GM12878 (cell line): Measurements from ENCODE around the gene LAMA5. TPM values are rescaled to one million over a fixed set of nuclear protein-coding genes. Genes with fewer than 3 reads are reported as not detected.

Experiments
- ATAC-seq: fragments of 200-7000 bp; cut with Tn5 transposase; 3 replicates; pipeline ENCODE4 v1.9.1; 2020; ENCODE audit warnings: mild to moderate bottlenecking, moderate library complexity
- BruUV-seq: library from RNA; stranded (reverse); fragments of 400-500 nt; replicated peaks from 2 replicates; lab custom pipeline; 2021; lab: Mats Ljungman, UMichigan
- CTCF ChIA-PET: fragments of 300-600 bp; sonication (Branson Sonifier 250); formaldehyde crosslinking; extraction: SDS; loops from one replicate; lab custom pipeline; 2021; ENCODE audit warnings: inconsistent platforms; lab: Yijun Ruan, JAX
- POLR2A ChIA-PET: fragments of 350-600 bp; formaldehyde crosslinking; extraction: SDS; loops from one replicate; lab custom pipeline; 2021; ENCODE audit warnings: inconsistent platforms; lab: Charles Lee
- RAD21 ChIA-PET: fragments of 300-600 bp; sonication (Branson Sonifier 250); formaldehyde crosslinking; loops from one replicate; lab custom pipeline; 2023; ENCODE audit warnings: antibody characterized with exemption; ENCODE audit not compliant: unreplicated experiment; lab: Charles Lee
- SMC1A ChIA-PET: fragments of 300-600 bp; sonication (Branson Sonifier 250); formaldehyde crosslinking; loops from one replicate; lab custom pipeline; 2023; ENCODE audit not compliant: unreplicated experiment, uncharacterized antibody; lab: Charles Lee
- DNase-seq: peaks from one replicate; pipeline ENCODE4 v3.0.0-alpha.2; 2011; ENCODE audit warnings: low read depth, low spot score
- FAIRE-seq: peaks from 3 replicates; lab custom pipeline; 2011; peaks lifted over from hg19 to GRCh38; lab: Jason Lieb, UNC
- H2AFZ ChIP-seq: 2 replicates; pipeline ENCODE4 v1.6.0; 2011; ENCODE audit warnings: low read depth, low read length, control low read depth; ENCODE audit not compliant: control insufficient read depth
- H3K27ac ChIP-seq: 2 replicates; pipeline ENCODE4 v1.5.1; 2011; ENCODE audit warnings: control low read depth; ENCODE audit not compliant: control insufficient read depth, insufficient read depth
- H3K27me3 ChIP-seq, 2 experiments: replicated peaks in 1 of 2; 2 replicates each; pipeline versions ENCODE4 v1.6.0 to v1.6.1; 2011; ENCODE audit warnings: low read length in 1 of 2; ENCODE audit not compliant: control insufficient read depth in 2 of 2, insufficient read depth in 2 of 2
- H3K36me3 ChIP-seq, 2 experiments: 2 replicates each; pipeline ENCODE4 v1.5.1; 2011; ENCODE audit warnings: low read length in 1 of 2; ENCODE audit not compliant: control insufficient read depth in 2 of 2, insufficient read depth in 2 of 2
- H3K4me1 ChIP-seq: 2 replicates; pipeline ENCODE4 v1.6.1; 2011; ENCODE audit warnings: mild to moderate bottlenecking, low read length, moderate library complexity, mixed read lengths; ENCODE audit not compliant: control insufficient read depth, insufficient read depth
- H3K4me2 ChIP-seq: 2 replicates; pipeline ENCODE4 v1.6.0; 2011; ENCODE audit warnings: control low read depth; ENCODE audit not compliant: control insufficient read depth, insufficient read depth
- H3K4me3 ChIP-seq: fragments of 200-600 bp; sonication (generic); 2 replicates; pipeline ENCODE4 v1.5.1; 2016
- H3K79me2 ChIP-seq: 2 replicates; pipeline ENCODE4 v1.6.0; 2011; ENCODE audit warnings: low read length; ENCODE audit not compliant: control insufficient read depth, insufficient read depth
- H3K9ac ChIP-seq: 2 replicates; pipeline ENCODE4 v1.8.0; 2011; ENCODE audit warnings: low read length, control low read depth, mixed read lengths; ENCODE audit not compliant: control insufficient read depth, insufficient read depth
- H3K9me3 ChIP-seq: replicated peaks from 3 replicates; pipeline ENCODE4 v1.5.1; 2011; ENCODE audit warnings: mild to moderate bottlenecking, low read length; ENCODE audit not compliant: control insufficient read depth, insufficient read depth
- H4K20me1 ChIP-seq: 2 replicates; pipeline ENCODE4 v1.6.0; 2011; ENCODE audit not compliant: control insufficient read depth, insufficient read depth
- ATF7 ChIP-seq: fragments of 450-650 bp; IDR thresholded peaks from 2 replicates; pipeline ENCODE4 v1.6.1; 2016; ENCODE audit warnings: low read depth, mild to moderate bottlenecking
- GABPA ChIP-seq: IDR thresholded peaks from 2 replicates; pipeline ENCODE4 v1.6.1; 2014; ENCODE audit warnings: antibody characterized with exemption, low read depth, mild to moderate bottlenecking, inconsistent platforms
- HDAC6 ChIP-seq: fragments of 200-600 bp; sonication (generic); IDR thresholded peaks from one replicate; pipeline ENCODE4 v1.8.0; 2017; ENCODE audit warnings: antibody characterized with exemption; ENCODE audit not compliant: unreplicated experiment
- NFYB ChIP-seq: IDR thresholded peaks from 2 replicates; pipeline ENCODE4 v1.6.1; 2011; ENCODE audit warnings: low read depth, mild to moderate bottlenecking, low read length, improper control_type of control experiment, moderate library complexity; ENCODE audit not compliant: insufficient read depth
- NKRF ChIP-seq: fragments of 450-650 bp; conservative IDR thresholded peaks from 2 replicates; pipeline ENCODE4 v1.6.1; 2017; ENCODE audit warnings: mild to moderate bottlenecking, moderate library complexity
- RUNX3 ChIP-seq: IDR thresholded peaks from 2 replicates; pipeline ENCODE4 v1.6.1; 2012; ENCODE audit warnings: low read length, inconsistent platforms
- SKIL ChIP-seq: fragments of 450-650 bp; IDR thresholded peaks from 2 replicates; pipeline ENCODE4 v1.6.1; 2017; ENCODE audit warnings: mild to moderate bottlenecking, low read depth, inconsistent platforms; ENCODE audit not compliant: poor library complexity, severe bottlenecking
- WRNIP1 ChIP-seq: IDR thresholded peaks from 2 replicates; pipeline ENCODE4 v1.6.1; 2011; ENCODE audit warnings: low read depth, low read length, improper control_type of control experiment, borderline replicate concordance
- ZNF207 ChIP-seq: fragments of 450-650 bp; IDR thresholded peaks from 2 replicates; pipeline ENCODE4 v1.6.1; 2014; ENCODE audit warnings: antibody characterized with exemption, mild to moderate bottlenecking, borderline replicate concordance
- WGBS: methylation state at CpG from one replicate; pipeline ENCODE4 v1.1.6; 2016; ENCODE audit warnings: low lambda C conversion rate; ENCODE audit not compliant: insufficient replicate concordance, insufficient coverage; ENCODE audit errors: missing lambda C conversion rate; 5-methylcytosine and 5-hydroxymethylcytosine counted together
- in situ Hi-C: fragments of 300-500 bp; cut with MboI; formaldehyde crosslinking; loops from 9 replicates; pipeline ENCODE4 v1.14.3; 2018; ENCODE audit warnings: mixed read lengths
- intact Hi-C: fragments of 100-400 bp; cut with micrococcal nuclease; formaldehyde crosslinking; loops from one replicate; pipeline ENCODE4 v1.14.2; 2022; ENCODE audit not compliant: unreplicated experiment
- polyA plus RNA-seq, 11 experiments: library from polyadenylated mRNA; depleted of rRNA in 4 of 11; unstranded in 6 of 11; stranded (reverse) in 5 of 11; fragments of >200 nt; fragmentation: Nextera tagmentation in 4 of 11; fragmentation: Illumina TruSeq in 1 of 11; extraction: Ambion mirVana in 4 of 11; extraction: Trizol in 1 of 11; gene quantifications; 1 replicate in 1 of 11; 2 replicates in 10 of 11; pipeline versions ENCODE4 v1.2.1 to v1.2.3, GENCODE V29; 2011 to 2016; ENCODE audit warnings: inconsistent platforms in 2 of 11, missing spikeins in 2 of 11, low read depth in 1 of 11
- total RNA-seq, 4 experiments: library from RNA; depleted of rRNA in 3 of 4; stranded (reverse); fragments of >200 nt in 3 of 4; fragmentation: Illumina TruSeq in 1 of 4; extraction: Trizol in 1 of 4; gene quantifications; 2 replicates each; pipeline versions ENCODE4 v1.2.1 to v1.2.3, GENCODE V29; 2013 to 2021
- TF ChIP-seq, protein P1 (sequence below): IDR thresholded peaks from 2 replicates; pipeline ENCODE4 v1.6.1; 2012; ENCODE audit warnings: low read length, inconsistent platforms

The LAMA5 gene
- total and polyA plus RNA-seq, 10 of the 15 experiments (the other 5 are each of a cell fraction or from before 2014, with no cell fraction given), result 0.09 to 3.1 (median 1.6) TPM; not detected in 3

DNA sequence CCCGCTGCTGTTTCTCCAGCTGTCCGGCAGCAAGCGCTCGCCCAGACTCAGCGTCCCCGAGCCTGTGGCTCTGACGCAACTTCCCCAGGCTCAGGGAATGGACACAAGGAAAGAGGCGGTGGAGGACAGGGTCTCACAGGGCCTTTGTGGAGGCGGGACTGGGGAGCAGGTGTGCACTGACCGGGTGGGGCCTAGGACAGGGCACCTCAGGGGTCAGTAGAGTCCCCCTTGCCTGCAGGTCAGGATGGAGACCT lies 20.0 kb downstream of the LAMA5 start:
- intact Hi-C loops, result no loop called here
- no peak for TF ChIP-seq WRNIP1
- TF ChIP-seq GABPA, result no peak
- TF ChIP-seq NKRF, result no peak
- TF ChIP-seq SKIL, result no peak
- TF ChIP-seq HDAC6, result no peak
- TF ChIP-seq, protein P1, sequence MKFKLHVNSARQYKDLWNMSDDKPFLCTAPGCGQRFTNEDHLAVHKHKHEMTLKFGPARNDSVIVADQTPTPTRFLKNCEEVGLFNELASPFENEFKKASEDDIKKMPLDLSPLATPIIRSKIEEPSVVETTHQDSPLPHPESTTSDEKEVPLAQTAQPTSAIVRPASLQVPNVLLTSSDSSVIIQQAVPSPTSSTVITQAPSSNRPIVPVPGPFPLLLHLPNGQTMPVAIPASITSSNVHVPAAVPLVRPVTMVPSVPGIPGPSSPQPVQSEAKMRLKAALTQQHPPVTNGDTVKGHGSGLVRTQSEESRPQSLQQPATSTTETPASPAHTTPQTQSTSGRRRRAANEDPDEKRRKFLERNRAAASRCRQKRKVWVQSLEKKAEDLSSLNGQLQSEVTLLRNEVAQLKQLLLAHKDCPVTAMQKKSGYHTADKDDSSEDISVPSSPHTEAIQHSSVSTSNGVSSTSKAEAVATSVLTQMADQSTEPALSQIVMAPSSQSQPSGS, result no peak
- TF ChIP-seq ATF7, result no peak
- TF ChIP-seq ZNF207, result no peak
- TF ChIP-seq NFYB, result no peak
- TF ChIP-seq RUNX3, result no peak
- RAD21 ChIA-PET, result no interaction called here
- Histone ChIP-seq H3K27ac (no peak overlapping the region), H3K27me3 (no peaks in the 10 kb centered on the region), H3K79me2 (no peaks in the 10 kb centered on the region), H3K4me1 (no peaks in the 10 kb centered on the region), H4K20me1 (no peaks in the 10 kb centered on the region), H3K36me3 (no peaks in the 10 kb centered on the region; a peak in 1 of 4 replicates), H3K9ac (no peak overlapping the region), H2AFZ (no peak overlapping the region), H3K4me2 (no peak overlapping the region), H3K4me3 (no peak overlapping the region), H3K9me3 (no peaks in the 10 kb centered on the region; the same call in 2 of the 3 replicates)
- CTCF ChIA-PET, result no interaction called here
- POLR2A ChIA-PET, result no interaction called here
- ATAC-seq (no peak), DNase-seq (no peak), FAIRE-seq (no peak)
- 77% methylated on average over 10 of the region's 10 CpGs for WGBS
- SMC1A ChIA-PET, result no interaction called here
- BruUV-seq, result no TSS peak
- in situ Hi-C loops, result no loop called here
